PC-9 (cell line): ENCODE results near the gene SAMD14. TPM values are rescaled to one million over a fixed set of nuclear protein-coding genes. Genes with fewer than 3 reads are reported as not detected.

Experiments used
- BruUV-seq: library from RNA; stranded (reverse); fragments of 400-500 nt; replicated peaks from 2 replicates; lab custom pipeline; 2021; lab: Mats Ljungman, UMichigan
- CTCF ChIA-PET: fragments of 300-600 bp; sonication (Branson Sonifier 250); formaldehyde crosslinking; loops from one replicate; lab custom pipeline; 2022; ENCODE audit warnings: antibody characterized with exemption; lab: Charles Lee
- POLR2A ChIA-PET: fragments of 300-600 bp; sonication (Branson Sonifier 250); formaldehyde crosslinking; loops from one replicate; lab custom pipeline; 2022; ENCODE audit warnings: antibody characterized with exemption; ENCODE audit not compliant: unreplicated experiment; lab: Charles Lee
- DNase-seq, 2 experiments: peaks; one replicate each; pipeline versions ENCODE4 v3.0.0 to v3.0.0-alpha.2; 2015 to 2022; ENCODE audit warnings: mixed read lengths in 1 of 2
- H2AFZ ChIP-seq: fragments of 200-600 bp; sonication (generic); 2 replicates; pipeline ENCODE4 v1.8.1; 2017; ENCODE audit warnings: antibody characterized with exemption
- H3F3A ChIP-seq: fragments of 200-600 bp; sonication (generic); 2 replicates; pipeline ENCODE4 v1.8.1; 2017; ENCODE audit warnings: antibody characterized with exemption, mild to moderate bottlenecking, low read depth; ENCODE audit not compliant: insufficient read depth
- H3K27ac ChIP-seq: fragments of 200-600 bp; sonication (generic); 2 replicates; pipeline ENCODE4 v1.6.1; 2016; ENCODE audit warnings: mixed run types
- H3K27me3 ChIP-seq: fragments of 200-600 bp; sonication (generic); 2 replicates; pipeline ENCODE4 v1.6.1; 2016; ENCODE audit warnings: low read depth, mixed run types; ENCODE audit not compliant: insufficient read depth
- H3K36me3 ChIP-seq: fragments of 200-600 bp; sonication (generic); 2 replicates; pipeline ENCODE4 v1.6.1; 2016; ENCODE audit warnings: low read depth, mixed run types
- H3K4me1 ChIP-seq: fragments of 200-600 bp; sonication (generic); replicated peaks from 2 replicates; pipeline ENCODE4 v1.6.1; 2016; ENCODE audit warnings: mixed run types; ENCODE audit not compliant: insufficient read depth
- H3K4me2 ChIP-seq: fragments of 200-600 bp; sonication (generic); 2 replicates; pipeline ENCODE4 v1.6.1; 2017; ENCODE audit warnings: mixed run types
- H3K4me3 ChIP-seq: fragments of 200-600 bp; sonication (generic); 2 replicates; pipeline ENCODE4 v1.6.1; 2016; ENCODE audit warnings: mixed run types
- H3K79me2 ChIP-seq: fragments of 200-600 bp; sonication (generic); 2 replicates; pipeline ENCODE4 v1.6.1; 2017; ENCODE audit warnings: low read depth, mixed run types
- H3K9me2 ChIP-seq: fragments of 200-600 bp; sonication (generic); 2 replicates; pipeline ENCODE4 v1.8.1; 2017; ENCODE audit warnings: mild to moderate bottlenecking; ENCODE audit not compliant: insufficient read depth
- H3K9me3 ChIP-seq: fragments of 200-600 bp; sonication (generic); 2 replicates; pipeline ENCODE4 v1.8.1; 2016; ENCODE audit warnings: low read depth; ENCODE audit not compliant: insufficient read depth
- H4K20me1 ChIP-seq: fragments of 200-600 bp; sonication (generic); 2 replicates; pipeline ENCODE4 v1.8.1; 2017; ENCODE audit not compliant: insufficient read depth
- EZH2 ChIP-seq: fragments of 200-600 bp; sonication (generic); IDR thresholded peaks from 2 replicates; pipeline ENCODE4 v1.8.0; 2017; ENCODE audit warnings: antibody characterized with exemption, low read depth
- intact Hi-C: fragments of 100-400 bp; cut with micrococcal nuclease; formaldehyde crosslinking; loops from one replicate; pipeline ENCODE4 v1.10.0; 2022; ENCODE audit not compliant: unreplicated experiment
- total RNA-seq: library from RNA; stranded (reverse); gene quantifications from 2 replicates; pipeline ENCODE4 v1.2.3, GENCODE V29; 2021
- TF ChIP-seq, protein P1 (sequence below): fragments of 200-600 bp; sonication (generic); conservative IDR thresholded peaks from 2 replicates; pipeline ENCODE4 v1.6.1; 2017; ENCODE audit warnings: mixed run types, antibody characterized with exemption, mild to moderate bottlenecking, moderate library complexity

SAMD14 gene
- total RNA-seq, 1 experiment from 2014 or later, result 0.17 TPM

DNA sequence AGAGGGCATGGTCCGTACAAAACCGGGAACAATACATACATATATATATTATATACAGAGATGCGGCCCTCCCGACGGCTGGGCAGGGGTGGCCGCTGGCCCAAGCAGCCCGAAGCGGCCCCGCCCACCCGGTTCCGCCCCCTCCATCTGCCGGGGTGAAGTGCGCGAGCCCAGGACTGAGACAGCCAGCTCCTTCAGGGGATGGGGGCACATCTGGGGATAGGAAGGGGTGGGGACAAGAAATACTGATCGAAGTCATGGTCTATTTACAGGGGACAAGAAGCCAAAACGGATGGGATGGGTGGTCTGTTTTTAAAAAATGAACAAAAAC, 3.8 kb upstream of the SAMD14 start:
- H3K27me3 ChIP-seq, result peaks cover 12% of the 10 kb centered on the region
- no TSS peak for BruUV-seq
- no peak overlapping the region for H3K4me2 ChIP-seq
- ChIA-PET POLR2A (no interaction called here), CTCF (no interaction called here)
- no peak for TF ChIP-seq EZH2
- TF ChIP-seq, protein P1, sequence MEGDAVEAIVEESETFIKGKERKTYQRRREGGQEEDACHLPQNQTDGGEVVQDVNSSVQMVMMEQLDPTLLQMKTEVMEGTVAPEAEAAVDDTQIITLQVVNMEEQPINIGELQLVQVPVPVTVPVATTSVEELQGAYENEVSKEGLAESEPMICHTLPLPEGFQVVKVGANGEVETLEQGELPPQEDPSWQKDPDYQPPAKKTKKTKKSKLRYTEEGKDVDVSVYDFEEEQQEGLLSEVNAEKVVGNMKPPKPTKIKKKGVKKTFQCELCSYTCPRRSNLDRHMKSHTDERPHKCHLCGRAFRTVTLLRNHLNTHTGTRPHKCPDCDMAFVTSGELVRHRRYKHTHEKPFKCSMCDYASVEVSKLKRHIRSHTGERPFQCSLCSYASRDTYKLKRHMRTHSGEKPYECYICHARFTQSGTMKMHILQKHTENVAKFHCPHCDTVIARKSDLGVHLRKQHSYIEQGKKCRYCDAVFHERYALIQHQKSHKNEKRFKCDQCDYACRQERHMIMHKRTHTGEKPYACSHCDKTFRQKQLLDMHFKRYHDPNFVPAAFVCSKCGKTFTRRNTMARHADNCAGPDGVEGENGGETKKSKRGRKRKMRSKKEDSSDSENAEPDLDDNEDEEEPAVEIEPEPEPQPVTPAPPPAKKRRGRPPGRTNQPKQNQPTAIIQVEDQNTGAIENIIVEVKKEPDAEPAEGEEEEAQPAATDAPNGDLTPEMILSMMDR, result no peak
- H3K4me3 ChIP-seq, result no peak overlapping the region
- H3K79me2 ChIP-seq, result no peaks in the 10 kb centered on the region
- peaks cover 20% of the 10 kb centered on the region; the same call in 1 of the 2 replicates for H3F3A ChIP-seq
- H4K20me1 ChIP-seq, result no peaks in the 10 kb centered on the region; the same call in 1 of the 2 replicates
- H2AFZ ChIP-seq, result no peak overlapping the region
- peaks cover 9% of the 10 kb centered on the region; the same call in 1 of the 2 replicates for H3K4me1 ChIP-seq
- H3K27ac ChIP-seq, result no peak overlapping the region
- no peak for DNase-seq
- H3K9me3 ChIP-seq, result no peaks in the 10 kb centered on the region
- peaks cover 7% of the 10 kb centered on the region for H3K36me3 ChIP-seq
- no peaks in the 10 kb centered on the region for H3K9me2 ChIP-seq
- intact Hi-C loops, result no loop called here

DNA sequence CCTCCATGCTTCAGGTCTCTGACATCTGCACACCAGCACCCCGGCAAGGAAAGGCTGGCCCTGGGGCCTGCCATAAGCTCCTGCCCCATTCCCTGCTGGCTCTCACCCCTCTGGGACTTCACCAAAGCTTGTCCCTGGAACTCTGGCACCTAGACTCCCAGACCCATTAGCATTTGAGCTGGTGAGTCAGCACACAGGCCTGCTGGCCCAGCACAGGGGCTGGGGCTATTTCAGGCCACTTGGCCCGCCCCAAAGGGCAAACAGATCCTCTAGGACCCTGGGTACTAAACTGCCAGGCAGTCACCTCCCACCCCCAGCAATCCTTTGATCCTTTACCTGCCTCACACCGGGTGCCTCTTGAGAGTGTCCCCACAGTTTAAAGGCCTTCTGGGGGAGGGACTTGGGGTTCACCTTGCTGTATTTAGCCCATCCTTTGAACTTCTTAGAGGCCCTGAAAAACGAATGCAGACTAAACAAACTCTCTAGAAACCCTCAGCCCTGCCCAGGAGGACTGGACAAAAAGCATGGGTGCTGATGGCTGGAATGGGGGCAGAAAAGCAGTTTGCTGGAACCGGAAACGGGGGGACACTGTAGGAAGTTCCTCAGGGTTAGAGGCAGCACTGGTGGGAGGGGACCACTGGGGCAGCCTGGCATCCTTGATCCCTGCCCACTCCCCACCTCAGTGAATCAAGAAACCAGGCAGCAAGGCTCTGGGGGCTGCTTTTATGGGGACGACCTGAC, 3.2 kb upstream of the SAMD14 start:
- no peak overlapping the region for H3K4me3 ChIP-seq
- H3F3A ChIP-seq, result peaks cover 20% of the 10 kb centered on the region; the same call in 1 of the 2 replicates
- POLR2A ChIA-PET, result interaction anchor here (0.7 kb wide), 1 partner anchor 25 kb away, joined by 3 read pairs; no protein-coding TSS in a partner anchor
- no peaks in the 10 kb centered on the region for H3K79me2 ChIP-seq
- H2AFZ ChIP-seq, result no peak overlapping the region
- BruUV-seq, result no TSS peak
- H3K9me3 ChIP-seq, result no peaks in the 10 kb centered on the region
- H3K27ac ChIP-seq, result no peak overlapping the region
- intact Hi-C loops, result no loop called here
- DNase-seq, result peak in 1 of 2 experiments; percentile 33
- H3K4me1 ChIP-seq, result peaks cover 9% of the 10 kb centered on the region; the same call in 1 of the 2 replicates
- H3K4me2 ChIP-seq, result no peak overlapping the region
- TF ChIP-seq, protein P1, result no peak
- TF ChIP-seq EZH2, result no peak
- H4K20me1 ChIP-seq, result no peaks in the 10 kb centered on the region
- CTCF ChIA-PET, result interaction anchor here (1.1 kb wide), 1 partner anchor 45 kb away, joined by 4 read pairs; no protein-coding TSS in a partner anchor
- no peaks in the 10 kb centered on the region for H3K9me2 ChIP-seq
- peaks cover 17% of the 10 kb centered on the region for H3K27me3 ChIP-seq
- H3K36me3 ChIP-seq, result peaks cover 2% of the 10 kb centered on the region

DNA sequence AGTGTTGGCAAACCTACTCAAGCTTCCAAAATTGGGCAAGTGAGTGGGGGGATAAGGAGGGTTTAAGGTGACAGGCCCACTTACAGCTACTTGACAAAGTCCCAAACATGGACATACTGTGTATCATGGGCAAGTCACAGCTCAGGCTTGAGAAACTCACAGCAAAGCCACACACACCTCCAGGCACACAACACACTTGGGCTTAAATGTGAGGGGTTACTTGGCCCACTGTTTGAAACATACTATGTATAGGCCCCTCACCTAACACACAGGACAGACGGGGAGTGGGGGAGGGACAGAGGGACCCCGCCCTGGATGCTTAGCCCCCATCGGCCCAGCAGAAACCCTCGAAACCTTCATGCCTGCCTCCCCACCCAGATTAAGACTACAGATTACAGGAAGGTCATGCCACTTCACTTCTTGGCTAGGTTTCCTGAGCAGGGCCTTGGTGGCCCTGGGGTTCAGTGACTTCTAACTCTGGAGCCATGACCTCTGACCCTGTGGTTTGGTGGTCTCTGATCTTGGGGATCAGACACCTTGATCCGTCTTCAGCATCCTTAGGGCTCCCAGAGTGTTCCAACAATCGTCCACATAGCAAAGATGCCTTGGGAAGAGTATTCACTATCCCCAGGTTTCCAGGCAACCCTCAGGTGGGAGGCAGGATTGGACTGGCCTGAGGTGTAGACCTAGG, 2.3 kb upstream of the SAMD14 start:
- POLR2A ChIA-PET, result interaction anchor here (0.7 kb wide), 1 partner anchor 24 kb away, joined by 3 read pairs; no protein-coding TSS in a partner anchor
- Histone ChIP-seq H3F3A (peaks cover 20% of the 10 kb centered on the region; the same call in 1 of the 2 replicates), H3K27ac (no peak overlapping the region), H3K4me2 (no peak overlapping the region), H3K9me3 (no peaks in the 10 kb centered on the region), H3K4me1 (peaks cover 9% of the 10 kb centered on the region; the same call in 1 of the 2 replicates), H3K4me3 (no peak overlapping the region), H3K79me2 (no peaks in the 10 kb centered on the region), H3K27me3 (peaks cover 26% of the 10 kb centered on the region), H3K9me2 (no peaks in the 10 kb centered on the region), H4K20me1 (no peaks in the 10 kb centered on the region), H3K36me3 (no peaks in the 10 kb centered on the region; the same call in 1 of the 2 replicates), H2AFZ (no peak overlapping the region)
- TF ChIP-seq, protein P1, result no peak
- TF ChIP-seq EZH2, result no peak
- BruUV-seq, result TSS peak; percentile 17
- no peak for DNase-seq
- CTCF ChIA-PET, result interaction anchor here (1.1 kb wide), 1 partner anchor 46 kb away, joined by 4 read pairs; no protein-coding TSS in a partner anchor
- intact Hi-C loops, result no loop called here
